ENCODE data around the gene NDUFA8.

DNA sequence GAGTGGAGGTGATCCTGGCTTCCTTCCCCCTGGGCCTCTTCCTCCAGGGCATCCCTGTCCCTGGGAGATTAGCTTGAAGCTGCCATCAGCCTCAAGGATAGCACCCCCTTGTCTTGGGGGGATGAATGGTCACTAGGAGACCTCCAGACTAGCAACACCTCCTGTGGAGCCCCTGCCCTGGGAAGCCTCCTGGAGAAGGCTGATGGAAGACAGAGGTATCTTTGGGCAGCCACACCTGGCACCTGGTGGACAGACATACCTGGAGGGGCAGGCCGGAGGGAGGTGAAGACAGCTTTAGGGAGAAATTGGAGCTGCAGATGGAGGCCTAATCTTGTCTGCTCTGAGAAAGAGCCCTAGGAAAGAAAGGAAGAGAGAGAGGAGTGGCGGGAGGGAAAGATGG lies 57.4 kb downstream of the NDUFA8 start:
- TF ChIP-seq CTCF (IDR thresholded peaks at IDR 0.05), result no peak
- no peak for TF ChIP-seq POLR2A (IDR thresholded peaks at IDR 0.05)
- no peak for TF ChIP-seq POLR2AphosphoS5 (IDR thresholded peaks at IDR 0.05; ENCODE audit: insufficient read depth in 1 of 2, low read depth in 1 of 2)

Measured in vagina (tissue), 2 donors.